HG03280 (cell line): Measurements from ENCODE around the gene TPSAB1.
"Not testable (repeated sequence)": the region's sequence is repeated elsewhere in the genome, so short reads cannot be mapped to it uniquely, and the experiment has no call there.

ENCODE experiments used
- ATAC-seq: cut with Tn5 transposase; IDR thresholded peaks from one replicate; pipeline ENCODE4 v1.9.1; 2021; ENCODE audit warnings: mild to moderate bottlenecking, moderate library complexity; ENCODE audit not compliant: unreplicated experiment

The TPSAB1 gene

GRCh38 chr16:1264345-1265089 is 24.0 kb downstream of the TPSAB1 start:
- ATAC-seq, result no peak

- ATAC-seq, result no peak
These were observed 24.7 kb downstream of the TPSAB1 start for GRCh38 chr16:1265090-1265630.

- ATAC-seq, result no peak
These were observed 25.3 kb downstream of the TPSAB1 start for GRCh38 chr16:1265826-1266225.

- not testable (repeated sequence) for ATAC-seq
These were observed 28.9 kb downstream of the TPSAB1 start for GRCh38 chr16:1269418-1269817.

GRCh38 chr16:1271380-1271723 is 30.8 kb downstream of the TPSAB1 start:
- no peak for ATAC-seq

GRCh38 chr16:1271724-1272413 is 31.4 kb downstream of the TPSAB1 start:
- not testable (repeated sequence) for ATAC-seq

GRCh38 chr16:1272453-1273198 is 32.1 kb downstream of the TPSAB1 start:
- no peak for ATAC-seq

GRCh38 chr16:1273816-1274215 is 33.3 kb downstream of the TPSAB1 start:
- ATAC-seq, result no peak

GRCh38 chr16:1274767-1275166 is 34.3 kb downstream of the TPSAB1 start:
- no peak for ATAC-seq

- no peak for ATAC-seq
These were observed 35.5 kb downstream of the TPSAB1 start for GRCh38 chr16:1275791-1276579.

- no peak for ATAC-seq
These were observed 36.0 kb downstream of the TPSAB1 start for GRCh38 chr16:1276580-1276878.

- no peak for ATAC-seq
These were observed 36.7 kb downstream of the TPSAB1 start for GRCh38 chr16:1277151-1277598.

GRCh38 chr16:1277617-1278282 is 37.2 kb downstream of the TPSAB1 start:
- no peak for ATAC-seq

GRCh38 chr16:1278477-1278876 is 38.0 kb downstream of the TPSAB1 start:
- ATAC-seq, result no peak

GRCh38 chr16:1279081-1279944 is 38.8 kb downstream of the TPSAB1 start:
- ATAC-seq, result no peak

GRCh38 chr16:1279945-1280589 is 39.6 kb downstream of the TPSAB1 start:
- no peak for ATAC-seq

GRCh38 chr16:1280783-1281182 is 40.3 kb downstream of the TPSAB1 start:
- ATAC-seq, result no peak

GRCh38 chr16:1281517-1281916 is 41.0 kb downstream of the TPSAB1 start:
- ATAC-seq, result no peak
